Nephron progenitor cell (in vitro differentiated cells): ENCODE data around the gene ABCG2.

Experiments used
- DNase-seq: peaks from one replicate; pipeline ENCODE4 v3.0.0; 2021
- H3K27ac Mint-ChIP-seq: 2 replicates; pipeline ENCODE4 v1.8.0; 2021; ENCODE audit warnings: mild to moderate bottlenecking, moderate library complexity, mixed read lengths
- H3K27me3 Mint-ChIP-seq: 2 replicates; pipeline ENCODE4 v1.8.0; 2021; ENCODE audit warnings: mild to moderate bottlenecking, low read depth, mixed read lengths; ENCODE audit not compliant: poor library complexity
- H3K36me3 Mint-ChIP-seq: 2 replicates; pipeline ENCODE4 v1.8.0; 2021; ENCODE audit warnings: low read depth, mixed read lengths
- H3K4me1 Mint-ChIP-seq: 2 replicates; pipeline ENCODE4 v1.8.0; 2021; ENCODE audit warnings: mixed read lengths
- H3K4me3 Mint-ChIP-seq: 2 replicates; pipeline ENCODE4 v1.8.0; 2021; ENCODE audit warnings: mild to moderate bottlenecking, moderate library complexity, mixed read lengths
- H3K9me3 Mint-ChIP-seq: 2 replicates; pipeline ENCODE4 v1.8.0; 2021; ENCODE audit warnings: mild to moderate bottlenecking, moderate library complexity, mixed read lengths
- TF ChIP-seq, protein P1 (sequence below): fragments of 200-600 bp; sonication (generic); IDR thresholded peaks from 2 replicates; pipeline ENCODE4 v1.5.0; 2021; ENCODE audit warnings: antibody characterized with exemption

Gene ABCG2

DNA sequence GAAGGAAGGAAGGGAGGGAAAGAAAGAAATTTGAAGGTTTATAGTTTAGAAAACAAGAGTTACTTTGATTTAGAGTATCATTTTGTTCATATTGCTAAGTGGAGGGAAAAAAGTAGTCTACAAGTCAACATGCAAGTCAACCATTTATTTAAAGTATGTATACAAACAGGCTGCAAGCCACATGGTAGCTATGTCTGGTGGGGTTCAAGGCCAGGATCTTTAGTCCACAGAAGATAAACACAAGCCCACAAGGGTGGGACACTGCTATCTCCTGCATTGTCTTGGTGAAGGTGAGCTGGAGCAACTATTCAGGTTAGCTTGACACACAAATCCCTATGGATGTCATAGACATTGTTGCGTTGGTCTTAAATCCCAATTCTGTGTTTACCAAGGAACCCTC is 71.4 kb downstream of the ABCG2 start:
- no peak for DNase-seq
- TF ChIP-seq, protein P1, sequence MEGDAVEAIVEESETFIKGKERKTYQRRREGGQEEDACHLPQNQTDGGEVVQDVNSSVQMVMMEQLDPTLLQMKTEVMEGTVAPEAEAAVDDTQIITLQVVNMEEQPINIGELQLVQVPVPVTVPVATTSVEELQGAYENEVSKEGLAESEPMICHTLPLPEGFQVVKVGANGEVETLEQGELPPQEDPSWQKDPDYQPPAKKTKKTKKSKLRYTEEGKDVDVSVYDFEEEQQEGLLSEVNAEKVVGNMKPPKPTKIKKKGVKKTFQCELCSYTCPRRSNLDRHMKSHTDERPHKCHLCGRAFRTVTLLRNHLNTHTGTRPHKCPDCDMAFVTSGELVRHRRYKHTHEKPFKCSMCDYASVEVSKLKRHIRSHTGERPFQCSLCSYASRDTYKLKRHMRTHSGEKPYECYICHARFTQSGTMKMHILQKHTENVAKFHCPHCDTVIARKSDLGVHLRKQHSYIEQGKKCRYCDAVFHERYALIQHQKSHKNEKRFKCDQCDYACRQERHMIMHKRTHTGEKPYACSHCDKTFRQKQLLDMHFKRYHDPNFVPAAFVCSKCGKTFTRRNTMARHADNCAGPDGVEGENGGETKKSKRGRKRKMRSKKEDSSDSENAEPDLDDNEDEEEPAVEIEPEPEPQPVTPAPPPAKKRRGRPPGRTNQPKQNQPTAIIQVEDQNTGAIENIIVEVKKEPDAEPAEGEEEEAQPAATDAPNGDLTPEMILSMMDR: no peak
- no peak overlapping the region for H3K27ac Mint-ChIP-seq
- H3K27me3 Mint-ChIP-seq: peaks cover 2% of the 10 kb centered on the region
- no peak overlapping the region for H3K4me3 Mint-ChIP-seq
- no peaks in the 10 kb centered on the region for H3K36me3 Mint-ChIP-seq
- H3K9me3 Mint-ChIP-seq: no peaks in the 10 kb centered on the region
- H3K4me1 Mint-ChIP-seq: no peaks in the 10 kb centered on the region

DNA sequence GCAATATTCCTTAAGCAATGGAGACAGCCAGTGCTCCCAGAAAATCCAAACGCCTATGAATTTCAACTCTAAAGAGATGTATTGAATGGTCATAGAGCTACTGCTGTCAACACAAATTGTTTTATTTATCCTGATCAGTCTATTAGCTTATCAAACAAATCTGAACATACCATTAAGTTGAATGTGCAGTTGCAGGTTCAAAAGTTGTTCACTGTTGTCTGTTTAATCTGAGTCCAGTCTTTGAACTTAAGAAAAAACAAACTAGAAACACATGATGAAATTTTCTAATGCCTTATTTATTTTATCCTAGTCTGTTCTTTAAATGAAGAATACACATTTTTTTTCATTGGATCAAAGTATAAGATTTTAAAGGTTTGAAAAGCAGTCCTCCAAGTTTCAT is 77.8 kb downstream of the ABCG2 start:
- no peaks in the 10 kb centered on the region for H3K27me3 Mint-ChIP-seq
- H3K4me1 Mint-ChIP-seq: no peaks in the 10 kb centered on the region
- H3K36me3 Mint-ChIP-seq: peaks cover 20% of the 10 kb centered on the region
- no peak overlapping the region for H3K4me3 Mint-ChIP-seq
- DNase-seq: no peak
- no peaks in the 10 kb centered on the region for H3K9me3 Mint-ChIP-seq
- TF ChIP-seq, protein P1: no peak
- no peak overlapping the region for H3K27ac Mint-ChIP-seq

DNA sequence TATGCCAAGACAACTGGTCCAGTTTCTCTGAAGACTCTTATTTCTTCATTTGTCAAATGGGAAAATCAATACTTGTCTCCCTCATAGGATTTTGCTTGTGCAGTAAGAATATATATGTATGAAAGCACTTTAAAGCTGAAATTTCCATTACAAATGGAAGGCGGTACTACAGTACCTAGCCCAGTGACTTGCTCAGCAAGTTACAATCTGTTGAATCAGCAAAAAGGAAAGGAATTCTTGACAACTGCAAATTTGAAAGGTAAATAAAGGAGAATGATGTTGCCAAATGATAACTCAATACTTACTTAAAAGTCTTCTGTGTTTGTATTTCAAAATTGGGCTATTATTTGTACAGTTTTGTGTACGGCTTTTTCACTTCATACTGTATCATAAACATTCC is 79.9 kb downstream of the ABCG2 start:
- H3K36me3 Mint-ChIP-seq: peaks cover 38% of the 10 kb centered on the region
- H3K4me1 Mint-ChIP-seq: no peaks in the 10 kb centered on the region
- no peak for DNase-seq
- TF ChIP-seq, protein P1: no peak
- no peaks in the 10 kb centered on the region for H3K9me3 Mint-ChIP-seq
- H3K27ac Mint-ChIP-seq: no peak overlapping the region
- no peaks in the 10 kb centered on the region for H3K27me3 Mint-ChIP-seq
- H3K4me3 Mint-ChIP-seq: no peak overlapping the region

DNA sequence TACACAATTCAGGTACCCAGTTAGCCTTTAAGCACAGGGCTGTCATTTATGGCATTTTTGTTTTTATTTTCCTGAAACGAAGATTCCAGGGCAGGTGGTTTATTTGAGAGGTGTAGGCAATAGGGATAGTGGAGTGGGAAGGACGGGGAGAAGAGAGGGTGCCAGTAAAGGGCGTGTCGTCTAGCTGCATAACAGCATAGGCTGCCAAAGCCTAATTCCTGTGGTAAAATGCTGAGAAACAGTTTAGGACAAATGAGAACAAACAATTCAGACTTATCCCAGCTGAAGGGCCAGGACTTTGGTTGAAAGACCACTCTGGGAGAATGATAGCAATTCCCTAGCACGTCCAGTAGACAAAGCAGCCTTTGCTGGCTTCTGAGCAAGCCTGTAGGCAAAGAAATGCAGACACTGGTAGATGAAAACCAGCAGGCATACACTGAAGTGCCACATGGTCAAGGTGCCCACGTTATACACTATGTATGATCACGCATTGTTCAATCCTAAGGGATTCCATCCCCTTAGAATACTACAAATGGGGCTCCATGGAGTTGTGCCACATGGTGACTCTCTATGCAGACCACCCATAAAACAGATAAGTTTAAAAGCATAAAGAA is 80.4 kb downstream of the ABCG2 start:
- no peak for DNase-seq
- no peaks in the 10 kb centered on the region for H3K27me3 Mint-ChIP-seq
- no peaks in the 10 kb centered on the region for H3K9me3 Mint-ChIP-seq
- H3K27ac Mint-ChIP-seq: peak overlapping the region; percentile 79
- peaks cover 39% of the 10 kb centered on the region for H3K36me3 Mint-ChIP-seq
- no peaks in the 10 kb centered on the region for H3K4me1 Mint-ChIP-seq
- no peak overlapping the region for H3K4me3 Mint-ChIP-seq
- TF ChIP-seq, protein P1: no peak

DNA sequence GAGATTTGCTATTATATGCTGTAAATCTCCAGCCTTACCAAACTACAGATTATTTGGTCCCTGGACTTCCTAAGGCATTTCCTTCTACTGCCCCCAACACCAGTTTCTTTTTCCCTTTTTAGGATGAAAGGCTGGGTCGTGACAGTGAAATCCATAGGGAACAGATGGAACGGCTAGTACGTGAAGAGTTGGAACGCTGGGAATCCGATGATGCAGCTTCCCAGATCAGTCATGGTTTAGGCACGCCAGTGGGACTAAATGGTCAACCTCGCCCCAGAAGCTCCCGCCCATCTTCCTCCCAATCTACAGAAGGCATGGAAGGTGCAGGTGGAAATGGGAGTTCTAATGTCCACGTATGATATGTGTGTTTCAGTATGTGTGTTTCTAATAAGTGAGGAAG is 83.1 kb downstream of the ABCG2 start:
- H3K4me1 Mint-ChIP-seq: no peaks in the 10 kb centered on the region
- TF ChIP-seq, protein P1: no peak
- peaks cover 18% of the 10 kb centered on the region for H3K9me3 Mint-ChIP-seq
- H3K4me3 Mint-ChIP-seq: no peak overlapping the region
- peaks cover 65% of the 10 kb centered on the region for H3K36me3 Mint-ChIP-seq
- H3K27me3 Mint-ChIP-seq: no peaks in the 10 kb centered on the region
- DNase-seq: no peak
- H3K27ac Mint-ChIP-seq: no peak overlapping the region

DNA sequence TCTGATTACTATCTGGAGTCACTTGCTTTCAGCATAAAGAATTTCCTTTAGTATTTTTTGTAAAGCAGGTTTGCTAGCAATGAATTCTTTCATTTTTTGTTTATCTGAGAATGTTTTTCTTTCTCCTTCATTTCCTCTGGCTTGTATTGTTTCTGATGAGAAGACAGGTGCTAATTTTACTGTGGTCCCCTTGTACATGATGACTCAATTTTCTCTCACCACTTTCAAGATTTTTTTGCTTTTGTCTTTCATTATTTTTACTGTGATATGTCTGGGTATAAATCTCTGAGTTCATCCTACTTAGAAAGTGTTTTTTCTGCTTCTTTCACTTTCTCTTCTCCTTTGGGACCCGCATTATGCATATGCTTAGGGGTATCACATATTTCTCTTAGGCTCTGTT is 88.4 kb downstream of the ABCG2 start:
- TF ChIP-seq, protein P1: no peak
- peaks cover 41% of the 10 kb centered on the region for H3K9me3 Mint-ChIP-seq
- no peak for DNase-seq
- H3K27me3 Mint-ChIP-seq: peaks cover 5% of the 10 kb centered on the region
- no peaks in the 10 kb centered on the region for H3K4me1 Mint-ChIP-seq
- no peak overlapping the region for H3K27ac Mint-ChIP-seq
- H3K36me3 Mint-ChIP-seq: peaks cover 93% of the 10 kb centered on the region
- no peak overlapping the region for H3K4me3 Mint-ChIP-seq
